KMS-11 (cell line): ENCODE measurements around the gene PTPRN2.

Source experiments
- H2AFZ ChIP-seq: fragments of 200-600 bp; sonication (generic); 2 replicates; pipeline ENCODE4 v1.6.1; 2016; ENCODE audit warnings: antibody characterized with exemption, mixed run types, low read depth
- H3K27ac ChIP-seq: fragments of 200-600 bp; sonication (generic); 2 replicates; pipeline ENCODE4 v1.6.1; 2016; ENCODE audit warnings: mild to moderate bottlenecking, mixed run types
- H3K27me3 ChIP-seq: fragments of 200-600 bp; sonication (generic); 2 replicates; pipeline ENCODE4 v1.6.1; 2017; ENCODE audit warnings: mild to moderate bottlenecking, low read depth, mixed run types, moderate library complexity; ENCODE audit not compliant: insufficient read depth
- H3K36me3 ChIP-seq: fragments of 200-600 bp; sonication (generic); 2 replicates; pipeline ENCODE4 v1.6.1; 2017; ENCODE audit warnings: mild to moderate bottlenecking, mixed run types; ENCODE audit not compliant: insufficient read depth
- H3K4me1 ChIP-seq: fragments of 200-600 bp; sonication (generic); 2 replicates; pipeline ENCODE4 v1.6.1; 2016; ENCODE audit warnings: mild to moderate bottlenecking, low read depth, mixed run types; ENCODE audit not compliant: poor library complexity, severe bottlenecking
- H3K4me2 ChIP-seq: fragments of 200-600 bp; sonication (generic); 2 replicates; pipeline ENCODE4 v1.7.0; 2016; ENCODE audit warnings: mild to moderate bottlenecking, mixed run types
- H3K4me3 ChIP-seq: fragments of 200-600 bp; sonication (generic); IDR thresholded peaks from 2 replicates; pipeline ENCODE4 v1.6.1; 2017; ENCODE audit warnings: low read depth, low read length, mixed read lengths; ENCODE audit not compliant: insufficient read depth
- H3K79me2 ChIP-seq: fragments of 200-600 bp; sonication (generic); 2 replicates; pipeline ENCODE4 v1.6.1; 2016; ENCODE audit warnings: low read depth, mixed run types; ENCODE audit not compliant: insufficient read depth
- H3K9ac ChIP-seq: fragments of 200-600 bp; sonication (generic); 2 replicates; pipeline ENCODE4 v1.6.1; 2016; ENCODE audit warnings: mild to moderate bottlenecking, mixed run types
- H4K20me1 ChIP-seq: fragments of 200-600 bp; sonication (generic); 2 replicates; pipeline ENCODE4 v1.6.1; 2016; ENCODE audit warnings: mild to moderate bottlenecking, mixed run types; ENCODE audit not compliant: insufficient read depth
- CTCF ChIP-seq: fragments of 200-600 bp; sonication (generic); conservative IDR thresholded peaks from 2 replicates; pipeline ENCODE4 v1.6.1; 2017; ENCODE audit warnings: low read depth, mild to moderate bottlenecking, antibody characterized with exemption, low read length, moderate library complexity, mixed read lengths

PTPRN2 gene

GRCh38 chr7:157986051-157986450 lies 601.6 kb downstream of the PTPRN2 start:
- Histone ChIP-seq H3K4me1 (no peaks in the 10 kb centered on the region), H3K79me2 (no peaks in the 10 kb centered on the region), H3K27ac (no peak overlapping the region), H3K27me3 (peaks cover 3% of the 10 kb centered on the region; the same call in 1 of the 2 replicates), H3K4me2 (no peak overlapping the region), H3K36me3 (no peaks in the 10 kb centered on the region), H3K9ac (no peak overlapping the region), H3K4me3 (no peak overlapping the region), H2AFZ (no peak overlapping the region), H4K20me1 (no peaks in the 10 kb centered on the region)
- no peak for TF ChIP-seq CTCF

GRCh38 chr7:157985636-157986035 lies 602.0 kb downstream of the PTPRN2 start:
- Histone ChIP-seq H3K27ac (no peak overlapping the region), H3K4me1 (no peaks in the 10 kb centered on the region), H2AFZ (no peak overlapping the region), H4K20me1 (no peaks in the 10 kb centered on the region), H3K4me2 (no peak overlapping the region), H3K79me2 (no peaks in the 10 kb centered on the region), H3K36me3 (no peaks in the 10 kb centered on the region), H3K4me3 (no peak overlapping the region), H3K27me3 (peaks cover 3% of the 10 kb centered on the region; the same call in 1 of the 2 replicates), H3K9ac (no peak overlapping the region)
- no peak for TF ChIP-seq CTCF

- no peak overlapping the region for H3K9ac ChIP-seq
- H3K27ac ChIP-seq: no peak overlapping the region
- no peak overlapping the region for H2AFZ ChIP-seq
- TF ChIP-seq CTCF: no peak
- peaks cover 3% of the 10 kb centered on the region; the same call in 1 of the 2 replicates for H3K27me3 ChIP-seq
- no peaks in the 10 kb centered on the region for H3K79me2 ChIP-seq
- H3K4me1 ChIP-seq: no peaks in the 10 kb centered on the region
- H3K4me3 ChIP-seq: no peak overlapping the region
- H4K20me1 ChIP-seq: no peaks in the 10 kb centered on the region
- no peak overlapping the region for H3K4me2 ChIP-seq
- H3K36me3 ChIP-seq: no peaks in the 10 kb centered on the region
Measured at GRCh38 chr7:157984423-157985163, 603.0 kb downstream of the PTPRN2 start.

DNA sequence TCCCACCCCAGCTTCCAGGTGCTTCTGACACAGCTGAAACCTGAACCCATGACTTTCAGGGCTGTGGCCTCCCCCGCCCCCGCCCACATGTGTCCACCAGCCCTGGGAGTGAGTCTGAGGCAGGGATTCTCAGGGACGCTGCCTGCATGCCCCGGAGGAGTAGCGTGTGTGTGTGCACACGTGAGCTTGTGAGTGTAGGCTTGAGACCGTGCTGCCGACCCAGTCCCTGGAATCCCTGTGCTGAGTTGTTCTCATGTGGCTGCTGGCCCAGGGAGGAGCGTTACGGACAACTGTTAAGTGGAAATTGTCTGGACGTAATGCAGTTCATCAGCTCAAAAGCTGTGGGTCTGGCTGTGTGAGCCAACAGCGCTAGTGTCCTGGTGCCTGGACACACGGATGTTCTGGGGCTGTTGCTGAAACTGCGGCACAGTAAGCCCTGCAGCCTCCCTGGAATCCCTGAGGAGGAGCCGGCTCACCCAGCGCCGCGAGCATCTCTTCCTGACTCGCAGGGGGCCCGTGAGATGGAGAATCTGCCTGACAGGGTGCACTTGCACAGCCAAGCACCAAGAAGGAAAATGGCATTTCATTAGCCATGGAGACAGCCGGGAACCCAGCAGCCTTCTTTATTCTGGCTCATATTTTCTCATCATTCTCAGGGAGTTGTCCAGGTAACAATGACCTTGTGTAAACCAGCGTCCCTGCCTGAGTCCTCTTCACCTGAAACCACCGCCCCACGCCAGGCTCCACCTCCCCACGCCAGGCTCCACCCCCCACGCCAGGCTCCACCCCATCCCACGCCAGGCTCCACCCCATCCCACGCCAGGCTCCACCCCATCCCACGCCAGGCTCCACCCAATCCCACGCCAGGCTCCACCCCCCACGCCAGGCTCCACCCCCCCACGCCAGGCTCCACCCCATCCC lies 603.9 kb downstream of the PTPRN2 start:
- Histone ChIP-seq H3K4me3 (no peak overlapping the region), H3K79me2 (no peaks in the 10 kb centered on the region), H2AFZ (no peak overlapping the region), H3K4me1 (no peaks in the 10 kb centered on the region), H3K36me3 (no peaks in the 10 kb centered on the region), H3K27me3 (peaks cover 3% of the 10 kb centered on the region; the same call in 1 of the 2 replicates), H3K4me2 (no peak overlapping the region), H4K20me1 (no peaks in the 10 kb centered on the region), H3K27ac (no peak overlapping the region), H3K9ac (no peak overlapping the region)
- no peak for TF ChIP-seq CTCF
